PC-3 (cell line): ENCODE measurements around the gene KCNJ5. TPM values are rescaled to one million over a fixed set of nuclear protein-coding genes. Genes with fewer than 3 reads are reported as not detected.

ENCODE experiments used
- ATAC-seq: fragments of 200-7000 bp; cut with Tn5 transposase; 2 replicates; pipeline ENCODE4 v1.9.1; 2020; ENCODE audit warnings: mild to moderate bottlenecking, moderate library complexity
- BruUV-seq: library from RNA; stranded (reverse); fragments of 400-500 nt; replicated peaks from 2 replicates; lab custom pipeline; 2021; lab: Mats Ljungman, UMichigan
- CTCF ChIA-PET: fragments of 300-600 bp; sonication (Branson Sonifier 250); formaldehyde crosslinking; loops from one replicate; lab custom pipeline; 2022; ENCODE audit warnings: antibody characterized with exemption; lab: Charles Lee
- POLR2A ChIA-PET: fragments of 300-600 bp; sonication (Branson Sonifier 250); formaldehyde crosslinking; loops from one replicate; lab custom pipeline; 2022; ENCODE audit warnings: antibody characterized with exemption; ENCODE audit not compliant: unreplicated experiment; lab: Charles Lee
- DNase-seq: peaks from one replicate; pipeline ENCODE4 v3.0.0-alpha.2; 2015
- H2AFZ ChIP-seq: fragments of 300-600 bp; sonication (generic); 2 replicates; pipeline ENCODE4 v1.6.0; 2016; ENCODE audit warnings: antibody characterized with exemption, low read length
- H3F3A ChIP-seq: fragments of 300-600 bp; sonication (generic); one replicate; pipeline ENCODE4 v1.6.0; 2017; ENCODE audit warnings: antibody characterized with exemption, low read length, control low read depth, mild to moderate bottlenecking; ENCODE audit not compliant: unreplicated experiment
- H3K27ac ChIP-seq: fragments of 300-600 bp; sonication (generic); 2 replicates; pipeline ENCODE4 v1.5.1; 2016; ENCODE audit warnings: mild to moderate bottlenecking, low read length
- H3K27me3 ChIP-seq: fragments of 300-600 bp; sonication (generic); 2 replicates; pipeline ENCODE4 v1.6.1; 2016; ENCODE audit warnings: low read length, mixed read lengths
- H3K36me3 ChIP-seq: fragments of 300-600 bp; sonication (generic); 2 replicates; pipeline ENCODE4 v1.6.1; 2016; ENCODE audit warnings: low read depth, mixed run types, low read length, mixed read lengths
- H3K4me1 ChIP-seq: fragments of 300-600 bp; sonication (generic); 2 replicates; pipeline ENCODE4 v1.5.1; 2016; ENCODE audit warnings: low read length; ENCODE audit not compliant: insufficient read depth
- H3K4me2 ChIP-seq: fragments of 300-600 bp; sonication (generic); 2 replicates; pipeline ENCODE4 v1.6.0; 2016; ENCODE audit warnings: low read length
- H3K4me3 ChIP-seq: fragments of 300-600 bp; sonication (generic); 2 replicates; pipeline ENCODE4 v1.5.1; 2016; ENCODE audit warnings: mild to moderate bottlenecking, low read length, mixed read lengths
- H3K79me2 ChIP-seq: fragments of 300-600 bp; sonication (generic); 2 replicates; pipeline ENCODE4 v1.6.1; 2017; ENCODE audit warnings: low read length, mixed read lengths
- H3K9ac ChIP-seq: fragments of 300-600 bp; sonication (generic); 2 replicates; pipeline ENCODE4 v1.6.0; 2016; ENCODE audit warnings: mild to moderate bottlenecking, low read length
- H3K9me2 ChIP-seq: fragments of 300-600 bp; sonication (generic); replicated peaks from 2 replicates; pipeline ENCODE4 v1.6.1; 2016; ENCODE audit warnings: mixed run types, low read length, mixed read lengths
- H3K9me3 ChIP-seq: fragments of 300-600 bp; sonication (generic); 2 replicates; pipeline ENCODE4 v1.6.1; 2016; ENCODE audit warnings: low read length, mixed read lengths
- H4K20me1 ChIP-seq: fragments of 300-600 bp; sonication (generic); 2 replicates; pipeline ENCODE4 v1.6.1; 2016; ENCODE audit warnings: low read length, mixed read lengths
- CTCF ChIP-seq: fragments of 300-600 bp; sonication (generic); conservative IDR thresholded peaks from 2 replicates; pipeline ENCODE4 v1.5.1; 2017; ENCODE audit warnings: antibody characterized with exemption, low read depth, mild to moderate bottlenecking, low read length
- EZH2 ChIP-seq: fragments of 300-600 bp; sonication (generic); IDR thresholded peaks from one replicate; pipeline ENCODE4 v1.6.1; 2017; ENCODE audit warnings: antibody characterized with exemption, mild to moderate bottlenecking, low read length; ENCODE audit not compliant: unreplicated experiment
- EZH2phosphoT487 ChIP-seq: fragments of 300-600 bp; sonication (generic); IDR thresholded peaks from 2 replicates; pipeline ENCODE4 v1.6.1; 2018; ENCODE audit warnings: mild to moderate bottlenecking, antibody characterized with exemption, low read length, borderline replicate concordance
- intact Hi-C: fragments of 100-400 bp; cut with micrococcal nuclease; formaldehyde crosslinking; loops from 2 replicates; pipeline ENCODE4 v1.9.0; 2023
- total RNA-seq: library from RNA; depleted of rRNA; stranded (reverse); fragments of >200 nt; gene quantifications from 2 replicates; pipeline ENCODE4 v1.2.3, GENCODE V29; 2014

The KCNJ5 gene
- total RNA-seq, 1 experiment from 2014 or later: not detected

GRCh38 chr11:128867277-128867676 lies 23.9 kb upstream of the KCNJ5 start, which contains the start of gene KCNJ1:
KCNJ1 (minus strand) TSS chr11:128867296; CDS start chr11:128840243, 27,053 bp downstream.
- ATAC-seq (0 out of 2 replicates have a peak, but pooled peaks have one; percentile 20), DNase-seq (peak; percentile 62)
- Histone ChIP-seq H3K4me1 (peaks cover 27% of the 10 kb centered on the region), H4K20me1 (no peaks in the 10 kb centered on the region), H3K9ac (no peak within 1 kb of the TSS), H3K27me3 (no peaks in the 10 kb centered on the region), H3K9me2 (no peaks in the 10 kb centered on the region), H3K27ac (no peak within 1 kb of the TSS), H3K4me2 (no peak within 1 kb of the TSS), H3K36me3 (no peaks in the 10 kb centered on the region), H3K9me3 (no peaks in the 10 kb centered on the region), H3K4me3 (no peak within 1 kb of the TSS), H2AFZ (no peak within 1 kb of the TSS), H3F3A (no peaks in the 10 kb centered on the region), H3K79me2 (no peaks in the 10 kb centered on the region)
- no TSS peak for BruUV-seq
- TF ChIP-seq EZH2 (no peak), CTCF (no peak)
- ChIA-PET CTCF (no interaction called here), POLR2A (no interaction called here)
- intact Hi-C loops: no loop called here

- intact Hi-C loops: no loop called here
- Histone ChIP-seq H3K4me3 (no peak overlapping the region), H3K9me3 (no peaks in the 10 kb centered on the region), H4K20me1 (no peaks in the 10 kb centered on the region), H3K36me3 (no peaks in the 10 kb centered on the region), H3K9ac (no peak overlapping the region), H3K27me3 (no peaks in the 10 kb centered on the region), H3K9me2 (no peaks in the 10 kb centered on the region), H3K79me2 (no peaks in the 10 kb centered on the region), H2AFZ (no peak overlapping the region), H3K4me2 (no peak overlapping the region), H3K4me1 (peaks cover 13% of the 10 kb centered on the region; the same call in 1 of the 2 replicates), H3F3A (no peaks in the 10 kb centered on the region), H3K27ac (no peak overlapping the region)
- TF ChIP-seq EZH2 (no peak), CTCF (no peak), EZH2phosphoT487 (no peak)
- no peak for ATAC-seq
- DNase-seq: no peak
- no TSS peak for BruUV-seq
- CTCF ChIA-PET: no interaction called here
- POLR2A ChIA-PET: no interaction called here
Measured at GRCh38 chr11:128868841-128869671, 22.1 kb upstream of the KCNJ5 start.

- Histone ChIP-seq H3K9me3 (no peaks in the 10 kb centered on the region), H2AFZ (no peak overlapping the region), H3K36me3 (no peaks in the 10 kb centered on the region), H3K4me3 (no peak overlapping the region), H4K20me1 (no peaks in the 10 kb centered on the region), H3K9ac (no peak overlapping the region), H3K9me2 (no peaks in the 10 kb centered on the region), H3K27me3 (no peaks in the 10 kb centered on the region), H3K27ac (no peak overlapping the region), H3K79me2 (no peaks in the 10 kb centered on the region), H3K4me2 (no peak overlapping the region), H3K4me1 (peaks cover 9% of the 10 kb centered on the region; the same call in 1 of the 2 replicates), H3F3A (no peaks in the 10 kb centered on the region)
- TF ChIP-seq EZH2 (no peak), EZH2phosphoT487 (no peak)
- CTCF ChIA-PET: no interaction called here
- POLR2A ChIA-PET: no interaction called here
- ATAC-seq (no peak), DNase-seq (no peak)
- intact Hi-C loops: no loop called here
- BruUV-seq: no TSS peak
Measured at GRCh38 chr11:128871168-128871610, 20.0 kb upstream of the KCNJ5 start.
